Activated T-helper 1 cell treated with Interleukin-2 at 50 U/mL for 16 hours (primary cell): ENCODE data around the gene JOSD1.
A peak's percentile ranks its signal among the peaks of the same experiment; 100 is the strongest.
"Not testable (repeated sequence)": the region's sequence is repeated elsewhere in the genome, so short reads cannot be mapped to it uniquely, and the experiment has no call there.

Source experiments
- DNase-seq: peaks from one replicate; pipeline ENCODE4 v3.0.0-alpha.2; 2020; ENCODE audit warnings: low read depth

The JOSD1 gene

DNA sequence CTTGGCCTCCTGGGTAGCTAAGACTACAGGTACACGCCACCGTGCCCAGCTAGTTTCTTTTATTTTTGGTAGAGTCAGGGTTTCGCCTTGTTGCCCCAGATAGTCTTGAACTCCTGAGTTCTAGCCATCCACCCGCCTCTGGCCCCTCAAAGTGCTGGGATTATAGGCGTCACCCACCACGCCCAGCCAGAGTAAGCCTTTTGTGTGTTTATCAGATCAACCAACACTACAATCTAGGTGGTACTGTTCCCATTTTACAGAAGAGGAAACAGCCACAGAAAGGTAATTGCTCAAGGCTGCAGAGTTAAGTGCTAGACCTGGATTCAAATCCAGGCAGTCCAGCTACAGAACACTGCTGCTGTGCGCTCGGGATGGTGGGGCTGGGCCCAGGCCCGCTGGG, 15.8 kb downstream of the JOSD1 start:
- DNase-seq, result no peak

DNA sequence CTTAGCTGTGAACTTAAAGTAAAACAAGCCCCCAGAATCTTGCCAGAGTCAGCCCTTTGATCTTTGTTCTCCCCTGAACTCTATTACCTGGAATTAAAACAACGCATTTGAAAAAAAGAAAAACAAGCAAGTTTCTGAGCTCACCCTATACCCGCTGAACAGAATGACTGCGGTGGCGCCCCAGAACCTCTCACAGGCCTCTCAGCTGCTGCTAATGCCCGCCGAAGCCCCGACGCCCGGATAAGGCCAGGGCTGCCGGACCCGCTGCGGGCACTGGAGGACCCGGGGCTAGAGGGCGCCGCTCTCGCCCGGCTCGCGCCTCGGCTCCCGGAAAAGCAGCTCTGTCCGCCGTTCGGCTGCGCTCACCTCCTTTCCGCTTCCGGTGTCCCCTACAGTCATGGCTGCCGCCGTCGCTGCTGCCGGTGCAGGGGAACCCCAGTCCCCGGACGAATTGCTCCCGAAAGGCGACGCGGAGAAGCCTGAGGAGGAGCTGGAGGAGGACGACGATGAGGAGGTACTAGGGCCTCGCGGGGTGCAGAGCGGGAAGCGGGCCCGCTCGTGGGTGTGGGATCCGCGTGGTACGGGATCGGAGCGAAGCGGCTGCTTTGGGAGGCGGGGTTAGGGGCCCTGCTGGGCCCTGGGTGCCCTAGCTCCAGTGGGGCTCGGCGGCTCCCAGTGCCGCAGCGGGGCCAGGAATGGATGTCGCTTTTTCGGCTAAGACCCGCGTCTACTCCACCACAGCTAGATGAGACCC, 19.0 kb downstream of the JOSD1 start, which contains the start of gene TOMM22:
Gene TOMM22, plus strand, starts transcription at position 376 of the 754 bp plus-strand sequence. Its CDS starts 22 bp downstream, at position 398.
- peak; percentile 79 for DNase-seq

DNA sequence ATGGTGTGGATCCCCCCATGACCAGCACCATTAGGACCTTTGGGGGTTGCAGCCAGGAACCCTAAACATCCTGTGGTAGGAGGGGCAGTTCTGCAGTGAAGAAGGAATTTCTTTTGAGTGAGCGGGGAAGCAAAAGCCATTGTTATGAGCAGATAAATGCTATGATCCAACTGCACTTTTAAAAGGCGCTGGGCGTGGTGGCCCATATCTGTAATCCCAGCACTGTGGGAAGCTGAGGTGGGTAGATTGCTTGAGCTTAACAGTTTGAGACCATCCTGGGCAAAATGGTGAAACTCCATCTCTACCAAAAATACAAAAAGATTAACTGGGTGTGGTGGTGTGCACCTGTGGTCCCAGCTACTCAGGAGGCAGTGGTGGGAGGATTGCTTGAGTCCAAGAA, 24.9 kb downstream of the JOSD1 start:
- DNase-seq, result no peak

DNA sequence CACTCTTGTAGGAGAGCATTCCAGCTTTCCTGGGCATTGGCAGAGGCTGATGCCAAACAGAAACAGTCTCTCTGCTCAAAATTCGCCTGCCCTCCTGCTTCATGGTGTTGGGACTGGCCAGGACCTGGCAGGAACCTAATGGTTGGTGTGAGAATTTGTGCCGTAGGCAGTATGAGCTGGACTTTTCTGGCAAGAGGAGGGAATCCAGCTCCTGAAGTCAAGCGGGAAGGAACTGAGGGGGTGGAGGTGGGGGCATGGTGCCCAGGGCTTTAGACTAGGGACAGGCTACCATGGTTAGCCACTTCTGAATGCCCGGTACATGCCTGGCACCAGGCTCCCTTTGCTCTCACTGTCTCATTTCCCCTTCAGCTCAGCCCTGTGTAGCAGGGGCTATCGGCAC, 25.9 kb downstream of the JOSD1 start:
- DNase-seq, result no peak

DNA sequence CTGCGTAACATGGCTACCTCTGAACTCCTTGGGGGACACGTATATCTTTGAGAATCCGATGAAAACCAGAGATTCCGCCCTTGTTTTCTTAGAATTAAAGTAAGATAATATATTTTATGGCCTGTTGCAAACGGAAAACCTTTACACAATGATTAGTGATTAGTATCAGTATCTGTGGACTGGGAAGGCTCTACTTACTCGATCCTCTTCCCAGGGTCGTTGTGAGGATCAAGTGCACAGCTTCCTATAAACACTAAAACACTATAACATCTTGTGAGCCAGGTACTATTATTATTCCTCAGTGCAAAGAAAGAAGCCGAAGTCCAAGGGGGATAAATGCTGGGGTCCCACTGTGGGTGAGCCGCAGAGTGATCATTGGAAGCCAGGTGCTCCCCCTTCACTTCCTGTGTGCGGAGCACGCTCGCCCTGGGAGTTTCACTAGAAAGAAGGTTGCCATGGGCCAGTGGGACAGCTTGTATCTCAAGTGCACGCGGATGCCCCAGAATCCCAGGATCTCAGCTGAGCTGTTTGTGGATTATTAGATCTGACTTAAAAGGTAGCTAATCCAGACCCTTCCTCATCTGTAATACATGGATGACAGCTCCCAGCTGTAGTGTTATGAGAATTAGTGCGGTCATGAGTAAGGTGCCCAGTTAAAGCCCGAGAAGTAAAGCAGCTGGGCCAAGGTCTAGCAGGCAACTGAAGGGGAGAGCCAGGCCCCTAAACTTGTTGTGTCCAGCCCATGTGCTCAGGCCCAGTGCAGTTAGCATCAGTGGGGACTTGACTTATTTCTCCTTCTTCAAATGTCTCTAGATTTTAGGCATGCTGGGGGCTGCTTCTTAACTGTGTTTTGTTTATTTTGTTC, 43.5 kb downstream of the JOSD1 start:
- DNase-seq, result peak; percentile 14

DNA sequence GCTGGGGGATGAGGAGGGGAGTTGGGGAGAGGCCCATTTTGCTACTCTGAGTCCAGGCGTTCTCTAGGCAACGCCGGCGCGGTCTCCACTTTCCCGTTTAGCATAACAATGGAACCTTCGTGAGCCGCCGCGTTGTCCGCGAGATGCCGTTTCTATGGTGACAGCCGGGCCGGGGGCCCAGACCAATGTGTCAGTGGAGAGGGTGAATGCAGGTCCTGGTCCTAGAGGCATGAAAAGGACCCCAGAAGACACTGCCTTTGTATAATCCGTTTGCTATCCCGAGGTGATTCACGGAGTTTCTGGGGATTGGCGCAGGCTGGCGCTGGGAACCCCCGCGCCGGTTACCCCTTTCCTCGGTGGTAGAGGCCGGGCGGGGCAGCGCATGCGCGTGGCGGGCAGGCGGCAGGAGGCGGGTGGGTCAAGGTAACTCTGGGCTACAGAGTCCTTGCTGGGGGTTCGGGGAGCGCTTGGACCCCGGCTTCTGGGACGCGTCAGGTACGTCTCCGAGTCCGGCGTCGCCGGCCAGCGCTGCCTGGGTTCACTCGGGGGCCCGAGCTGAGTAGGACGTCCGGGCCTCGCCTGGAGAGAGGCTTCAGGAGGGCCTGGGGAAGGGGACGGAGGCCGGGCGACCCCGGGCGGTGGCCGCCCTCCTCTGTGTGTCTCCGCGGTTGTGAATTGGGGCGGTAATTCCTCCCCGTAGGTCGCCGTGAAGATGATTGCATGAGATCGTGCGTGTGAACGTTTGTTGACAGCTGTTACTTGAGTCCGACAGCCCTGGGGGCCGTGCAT, 44.3 kb downstream of the JOSD1 start, which contains the start of the genes CBY1 and FAM227A:
Gene CBY1, plus strand, starts transcription at position 383 of the 789 bp plus-strand sequence. CDS start 11,417 bp downstream, outside the sequence.
Gene FAM227A, minus strand, starts transcription at position 137 of the 789 bp plus-strand sequence. CDS start 6,224 bp downstream, outside the sequence.
- peak; percentile 78 for DNase-seq

GRCh38 chr22:38655519-38656255, 45.1 kb downstream of the JOSD1 start:
- no peak for DNase-seq

- no peak for DNase-seq
These were observed 47.0 kb downstream of the JOSD1 start for GRCh38 chr22:38653741-38654140.

DNA sequence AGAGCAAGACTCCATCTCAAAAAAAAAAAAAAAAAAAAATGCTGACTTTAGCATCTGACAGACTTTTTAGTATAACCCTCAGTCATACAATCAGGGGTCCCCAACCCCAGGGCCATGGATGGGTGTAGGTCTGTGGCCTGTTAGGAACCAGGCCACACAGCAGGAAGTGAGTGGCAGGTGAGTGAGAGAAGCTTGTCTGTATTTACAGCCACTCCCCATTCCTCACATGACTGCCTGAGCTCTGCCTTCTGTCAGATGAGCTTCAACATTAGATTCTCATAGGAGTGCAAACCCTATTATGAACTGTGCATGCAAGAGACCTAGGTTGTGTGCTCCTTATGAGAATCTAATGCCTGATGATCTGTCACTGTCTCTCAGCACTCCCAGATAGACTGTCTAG, 47.9 kb downstream of the JOSD1 start:
- DNase-seq, result no peak

DNA sequence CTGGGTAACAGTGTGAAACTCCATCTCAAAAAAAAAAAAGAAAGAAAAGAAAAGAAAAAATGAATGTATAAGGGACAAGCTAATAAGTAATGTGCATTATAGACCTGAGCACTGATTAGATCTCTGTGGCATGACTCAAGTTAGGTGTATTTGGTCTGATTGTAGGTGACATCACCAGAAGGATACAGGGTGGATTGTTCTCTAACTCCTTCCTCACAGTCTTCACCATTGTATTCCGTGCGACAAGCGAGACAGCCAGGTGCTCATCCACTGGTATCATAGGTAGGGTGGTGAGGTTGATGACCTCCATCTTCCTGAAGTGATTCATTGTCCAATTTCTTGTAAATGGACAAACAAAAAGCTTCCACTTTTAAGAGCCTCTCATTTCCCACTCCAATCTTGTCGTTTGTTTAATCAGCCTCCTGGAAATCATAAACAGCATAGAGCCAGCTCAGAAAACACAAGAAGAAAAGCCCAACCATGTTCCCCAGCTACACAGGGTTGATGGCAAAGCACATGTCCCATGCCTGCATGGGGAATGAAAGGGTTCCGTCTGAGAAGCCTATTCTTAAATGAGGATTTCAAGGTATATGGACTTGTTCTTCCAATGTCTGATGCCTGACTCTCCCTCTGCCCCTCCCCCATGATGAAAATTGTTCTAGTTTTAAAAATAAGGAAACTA, 50.8 kb downstream of the JOSD1 start:
- DNase-seq, result no peak

DNA sequence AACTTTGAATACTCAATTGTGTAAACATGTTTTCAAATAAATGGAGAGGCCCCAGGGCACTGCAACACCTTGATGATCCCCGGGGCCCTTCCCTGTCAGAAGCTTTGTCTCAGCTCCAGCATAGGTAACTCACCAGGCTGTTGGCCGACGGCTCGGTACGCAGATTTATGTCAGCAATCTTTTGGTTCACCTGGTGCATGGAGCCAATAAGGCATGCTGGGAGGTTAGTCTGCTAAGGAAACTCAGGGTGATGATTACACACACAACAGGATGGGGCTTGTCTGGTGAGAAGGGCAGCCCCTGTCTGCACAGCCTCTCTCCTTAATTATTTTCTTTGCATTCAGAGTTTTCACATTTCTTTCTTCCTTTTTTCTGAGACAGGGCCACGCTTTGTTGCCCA, 55.3 kb downstream of the JOSD1 start:
- DNase-seq, result no peak

DNA sequence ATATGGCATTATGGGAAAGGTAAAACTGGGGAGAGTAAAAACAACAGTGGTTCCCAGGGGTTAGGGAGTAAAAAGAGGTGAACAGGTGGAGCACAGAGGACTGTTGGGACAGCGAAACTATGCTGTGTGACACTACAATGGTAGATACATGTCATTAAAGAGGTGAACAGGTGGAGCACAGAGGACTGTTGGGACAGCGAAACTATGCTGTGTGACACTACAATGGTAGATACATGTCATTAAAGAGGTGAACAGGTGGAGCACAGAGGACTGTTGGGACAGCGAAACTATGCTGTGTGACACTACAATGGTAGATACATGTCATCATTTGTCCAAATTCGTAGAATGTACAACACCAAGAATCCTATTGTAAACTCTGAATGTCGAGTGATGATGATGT, 56.5 kb downstream of the JOSD1 start:
- not testable (repeated sequence) for DNase-seq

- no peak for DNase-seq
These were observed 59.2 kb downstream of the JOSD1 start for GRCh38 chr22:38641476-38642040.

- no peak for DNase-seq
These were observed 62.0 kb downstream of the JOSD1 start for GRCh38 chr22:38638728-38639127.

GRCh38 chr22:38638216-38638615, 62.5 kb downstream of the JOSD1 start:
- DNase-seq, result no peak
